Measurements from ENCODE around the gene RYR3. TPM values are rescaled to one million over a fixed set of nuclear protein-coding genes. Genes with fewer than 3 reads are reported as not detected.

The RYR3 gene
- total RNA-seq, 4 donors from 2014 or later = 0.65 to 7.5 (median 2.6) TPM

DNA sequence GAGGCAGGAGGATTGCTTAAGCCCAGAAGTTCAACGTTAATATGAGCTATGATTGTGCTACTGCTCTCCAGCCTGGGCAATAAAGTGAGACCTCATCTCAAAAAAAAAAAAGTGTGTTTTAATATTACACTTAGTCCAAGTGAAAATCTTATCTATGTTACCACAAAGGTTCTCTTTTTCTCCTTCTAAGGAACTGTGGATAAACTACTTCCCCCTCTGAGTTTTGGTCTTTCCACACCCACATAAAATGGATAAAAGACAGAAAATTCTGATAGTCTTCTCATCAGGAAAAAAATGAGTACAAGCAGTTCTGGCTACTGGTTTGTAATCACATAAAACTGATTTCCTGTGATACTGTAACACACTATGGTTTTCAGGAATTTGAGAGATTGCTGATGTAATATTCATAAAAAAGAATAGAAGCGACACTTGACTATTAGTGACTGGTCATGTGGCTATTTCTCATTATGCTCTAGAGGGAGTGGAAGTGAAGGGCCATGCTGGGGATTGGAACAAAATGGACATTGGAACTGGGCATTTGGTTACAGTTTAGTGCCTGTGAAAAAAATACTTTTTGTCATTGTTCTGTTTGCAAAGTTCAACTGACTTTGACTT lies 68.2 kb downstream of the RYR3 start:
- TF ChIP-seq CTCF (IDR thresholded peaks at IDR 0.05) = no peak
- ATAC-seq (ENCODE audit: low FRiP score) (no peak), DNase-seq (ENCODE audit: low spot score) (no peak)

DNA sequence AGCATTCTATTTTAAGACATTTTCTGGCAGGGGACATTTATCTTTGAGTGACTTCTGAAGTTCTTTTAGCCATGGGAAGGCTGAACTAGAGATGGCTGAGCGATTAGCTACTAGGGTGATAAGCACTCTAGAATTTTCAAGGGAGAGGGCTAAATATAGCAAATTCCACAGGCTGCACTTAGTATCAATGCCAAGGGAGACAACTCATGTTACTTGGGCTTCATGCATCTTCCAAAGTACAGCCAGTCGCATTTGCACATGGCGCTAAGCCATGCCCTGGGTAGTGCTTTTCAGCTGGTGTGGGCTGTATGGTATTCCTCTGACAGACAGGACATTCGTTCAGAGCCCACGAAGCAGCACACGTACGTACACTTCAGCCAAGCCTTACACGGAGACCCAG lies 69.6 kb downstream of the RYR3 start:
- ATAC-seq (ENCODE audit: low FRiP score) = no peak
- no peak for DNase-seq (ENCODE audit: low spot score)
- no peak for TF ChIP-seq CTCF (IDR thresholded peaks at IDR 0.05)

GRCh38 chr15:33382491-33382890 lies 71.7 kb downstream of the RYR3 start:
- ATAC-seq (ENCODE audit: low FRiP score) (no peak), DNase-seq (ENCODE audit: low spot score) (no peak)
- no peak for TF ChIP-seq CTCF (IDR thresholded peaks at IDR 0.05)

DNA sequence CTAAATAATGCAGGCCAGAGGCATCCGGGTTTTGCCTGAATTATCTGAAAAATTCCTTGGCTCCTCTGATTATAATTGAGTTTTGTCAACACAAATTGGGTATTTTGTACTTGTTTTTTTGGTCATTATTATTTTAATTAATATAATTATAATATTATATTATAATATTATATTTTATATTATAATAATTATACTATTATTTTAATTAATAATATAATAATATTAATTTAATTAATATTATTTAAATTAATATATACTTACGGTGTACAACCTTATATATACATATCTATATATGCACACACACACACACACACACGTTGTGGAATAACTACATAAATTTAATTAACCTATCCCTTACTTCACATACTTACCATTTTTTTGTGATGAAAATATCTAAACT lies 73.5 kb downstream of the RYR3 start:
- DNase-seq (ENCODE audit: low spot score) (no peak), ATAC-seq (ENCODE audit: low FRiP score) (no peak)
- no peak for TF ChIP-seq CTCF (IDR thresholded peaks at IDR 0.05)

DNA sequence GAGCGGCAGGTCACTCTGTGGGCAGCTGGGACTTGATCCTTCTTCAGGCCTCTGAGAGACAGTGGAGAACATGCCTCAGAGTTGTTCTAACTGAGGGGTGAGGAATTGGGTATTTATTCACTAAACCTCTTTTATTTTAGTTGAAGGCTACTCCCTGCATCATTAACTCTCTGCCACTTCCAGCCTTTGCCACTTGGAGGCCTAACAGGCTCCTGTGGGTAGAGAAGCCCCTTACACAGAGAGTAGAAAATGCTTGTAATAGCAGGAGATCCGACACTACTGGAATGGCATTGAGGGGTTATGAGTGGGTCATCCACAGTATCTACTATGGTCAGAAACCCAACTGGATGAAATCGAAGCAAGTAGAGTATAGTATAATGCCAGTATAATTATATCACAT lies 81.7 kb downstream of the RYR3 start:
- no peak for TF ChIP-seq CTCF (IDR thresholded peaks at IDR 0.05)
- ATAC-seq (ENCODE audit: low FRiP score) (no peak), DNase-seq (ENCODE audit: low spot score) (no peak)

- ATAC-seq (ENCODE audit: low FRiP score) = no peak
- no peak for DNase-seq (ENCODE audit: low spot score)
- TF ChIP-seq CTCF (IDR thresholded peaks at IDR 0.05) = no peak
Observed at GRCh38 chr15:33393546-33393945, 82.8 kb downstream of the RYR3 start.

DNA sequence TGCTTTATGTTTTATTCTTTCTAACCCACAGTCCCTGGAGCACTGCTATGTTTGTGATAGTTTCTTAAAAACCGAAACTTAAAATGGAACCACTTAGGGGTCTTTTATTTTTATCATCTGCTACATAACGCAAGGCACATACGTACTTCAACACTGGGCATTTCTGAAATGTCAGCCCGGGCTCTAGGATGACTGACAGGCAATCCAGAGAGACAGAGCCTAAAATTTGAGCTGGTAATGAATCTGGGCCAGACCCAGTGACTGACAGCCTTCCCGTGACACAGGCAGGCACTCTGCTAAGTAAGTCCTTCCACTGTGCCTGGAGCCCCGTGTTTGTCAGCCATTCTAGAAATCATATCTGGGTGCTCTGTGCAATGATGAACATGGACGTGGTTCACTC lies 84.6 kb downstream of the RYR3 start:
- ATAC-seq (ENCODE audit: low FRiP score) = no peak
- DNase-seq (ENCODE audit: low spot score) = no peak
- TF ChIP-seq CTCF (IDR thresholded peaks at IDR 0.05) = no peak
